Stimulated activated CD4-positive, alpha-beta T cell treated with anti-CD3 and anti-CD28 coated beads, Interleukin-2, amount 100 ng/mL, for 24 hours (primary cell): ENCODE data around the gene CD4.

Experiments used
- DNase-seq, 2 donors: peaks; one replicate each; pipeline ENCODE4 v3.0.0-alpha.2; 2020

The CD4 gene

GRCh38 chr12:6829536-6830220 is 40.4 kb downstream of the CD4 start:
- DNase-seq = no peak

- DNase-seq = no peak
These were observed 41.1 kb downstream of the CD4 start for GRCh38 chr12:6830286-6830890.

- no peak for DNase-seq
These were observed 41.7 kb downstream of the CD4 start for GRCh38 chr12:6830999-6831398.

- no peak for DNase-seq
These were observed 42.2 kb downstream of the CD4 start for GRCh38 chr12:6831450-6831995.

- DNase-seq = no peak
These were observed 42.8 kb downstream of the CD4 start for GRCh38 chr12:6832125-6832524.

- no peak for DNase-seq
These were observed 44.0 kb downstream of the CD4 start for GRCh38 chr12:6833189-6833890.

- DNase-seq = no peak
These were observed 44.9 kb downstream of the CD4 start for GRCh38 chr12:6834254-6834653.

GRCh38 chr12:6834873-6835272 is 45.5 kb downstream of the CD4 start:
- DNase-seq = no peak

GRCh38 chr12:6836851-6837250 is 47.5 kb downstream of the CD4 start:
- DNase-seq = no peak

GRCh38 chr12:6837370-6838060 is 48.2 kb downstream of the CD4 start:
- no peak for DNase-seq

- DNase-seq = no peak
These were observed 49.5 kb downstream of the CD4 start for GRCh38 chr12:6838854-6839253.

GRCh38 chr12:6839482-6840201 is 50.3 kb downstream of the CD4 start:
- DNase-seq = no peak

GRCh38 chr12:6840330-6840729 is 51.0 kb downstream of the CD4 start:
- no peak for DNase-seq

- DNase-seq = no peak
These were observed 51.6 kb downstream of the CD4 start, which contains the start of gene GNB3 for GRCh38 chr12:6840761-6841515. Gene GNB3, plus strand, starts transcription at chr12:6840925. Its CDS starts 363 bp downstream, at chr12:6841288.

GRCh38 chr12:6842075-6842474 is 52.7 kb downstream of the CD4 start:
- no peak for DNase-seq

GRCh38 chr12:6843118-6843902 is 54.0 kb downstream of the CD4 start:
- DNase-seq = no peak

- no peak for DNase-seq
These were observed 56.1 kb downstream of the CD4 start for GRCh38 chr12:6845395-6845794.

GRCh38 chr12:6846316-6846869 is 57.1 kb downstream of the CD4 start:
- no peak for DNase-seq

- no peak for DNase-seq
These were observed 58.3 kb downstream of the CD4 start for GRCh38 chr12:6847676-6848075.

- no peak for DNase-seq
These were observed 60.1 kb downstream of the CD4 start for GRCh38 chr12:6849427-6849826.
